ENCODE results near the gene SNX13.
"Not testable (repeated sequence)": the region's sequence is repeated elsewhere in the genome, so short reads cannot be mapped to it uniquely, and the experiment has no call there.

SNX13 gene

GRCh38 chr7:17915796-17916195 lies 24.5 kb downstream of the SNX13 start:
- no peaks in the 10 kb centered on the region for H3K27me3 ChIP-seq (ENCODE audit: control insufficient read depth in 2 of 2, insufficient read depth in 2 of 2, low read length in 2 of 2)
- H3K36me3 ChIP-seq (ENCODE audit: control insufficient read depth in 2 of 2, insufficient read depth in 2 of 2, low read length in 2 of 2), result no peaks in the 10 kb centered on the region
- H3K9me3 ChIP-seq (ENCODE audit: control insufficient read depth in 2 of 2, low read length in 2 of 2), result no peaks in the 10 kb centered on the region
- no peak overlapping the region for H3K27ac ChIP-seq (ENCODE audit: low read depth in 2 of 2, low read length in 2 of 2)
- H3K9ac ChIP-seq (ENCODE audit: low read depth in 1 of 2, low read length in 2 of 2), result no peak overlapping the region
- H3K4me3 ChIP-seq (ENCODE audit: low read length in 2 of 2), result no peak overlapping the region
- no peaks in the 10 kb centered on the region for H3K4me1 ChIP-seq (ENCODE audit: control insufficient read depth in 2 of 2, insufficient read depth in 2 of 2, low read length in 2 of 2)

GRCh38 chr7:17915168-17915567 lies 25.1 kb downstream of the SNX13 start:
- H3K9me3 ChIP-seq (ENCODE audit: control insufficient read depth in 2 of 2, low read length in 2 of 2), result no peaks in the 10 kb centered on the region
- no peak overlapping the region for H3K9ac ChIP-seq (ENCODE audit: low read depth in 1 of 2, low read length in 2 of 2)
- H3K27me3 ChIP-seq (ENCODE audit: control insufficient read depth in 2 of 2, insufficient read depth in 2 of 2, low read length in 2 of 2), result no peaks in the 10 kb centered on the region
- H3K27ac ChIP-seq (ENCODE audit: low read depth in 2 of 2, low read length in 2 of 2), result no peak overlapping the region
- no peaks in the 10 kb centered on the region for H3K36me3 ChIP-seq (ENCODE audit: control insufficient read depth in 2 of 2, insufficient read depth in 2 of 2, low read length in 2 of 2)
- no peaks in the 10 kb centered on the region for H3K4me1 ChIP-seq (ENCODE audit: control insufficient read depth in 2 of 2, insufficient read depth in 2 of 2, low read length in 2 of 2)
- no peak overlapping the region for H3K4me3 ChIP-seq (ENCODE audit: low read length in 2 of 2)

GRCh38 chr7:17913250-17913649 lies 27.0 kb downstream of the SNX13 start:
- no peaks in the 10 kb centered on the region for H3K4me1 ChIP-seq (ENCODE audit: control insufficient read depth in 2 of 2, insufficient read depth in 2 of 2, low read length in 2 of 2)
- H3K36me3 ChIP-seq (ENCODE audit: control insufficient read depth in 2 of 2, insufficient read depth in 2 of 2, low read length in 2 of 2), result no peaks in the 10 kb centered on the region
- no peaks in the 10 kb centered on the region for H3K27me3 ChIP-seq (ENCODE audit: control insufficient read depth in 2 of 2, insufficient read depth in 2 of 2, low read length in 2 of 2)
- H3K27ac ChIP-seq (ENCODE audit: low read depth in 2 of 2, low read length in 2 of 2), result no peak overlapping the region
- H3K9me3 ChIP-seq (ENCODE audit: control insufficient read depth in 2 of 2, low read length in 2 of 2), result peaks cover 0 to 3% of the 10 kb centered on the region in 2 donors
- no peak overlapping the region for H3K4me3 ChIP-seq (ENCODE audit: low read length in 2 of 2)
- no peak overlapping the region for H3K9ac ChIP-seq (ENCODE audit: low read depth in 1 of 2, low read length in 2 of 2)

DNA sequence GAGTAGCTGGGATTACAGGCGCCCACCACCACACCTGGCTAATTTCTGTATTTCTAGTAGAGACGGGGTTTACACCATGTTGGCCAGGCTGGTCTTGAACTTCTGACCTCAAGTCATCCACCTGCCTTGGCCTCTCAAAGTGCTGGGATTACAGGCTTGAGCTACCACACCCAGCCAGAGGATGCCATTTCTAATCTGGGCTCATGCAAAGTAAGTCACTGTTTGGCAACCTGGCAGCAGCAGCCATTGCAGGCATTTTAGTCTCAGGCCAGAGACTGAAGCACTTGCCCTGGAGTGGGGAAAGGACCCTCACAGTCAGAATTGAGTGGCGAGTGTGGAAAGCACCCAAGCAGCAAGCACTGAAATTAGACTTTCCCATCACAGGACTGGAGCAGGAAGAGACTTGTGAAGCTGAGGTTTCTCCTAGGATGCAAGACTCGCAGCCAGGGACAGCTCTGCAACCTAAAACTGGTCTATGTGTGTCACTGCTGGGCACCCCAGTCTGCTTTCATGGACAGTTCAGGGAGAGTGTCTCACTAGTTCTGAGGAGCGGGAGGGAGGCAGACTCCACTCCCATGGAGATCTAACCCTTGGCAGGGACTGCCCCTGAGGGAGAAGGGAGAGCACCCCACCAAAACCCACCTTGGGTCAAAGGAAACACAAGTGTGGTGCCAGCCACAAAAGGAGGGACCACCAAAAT lies 27.6 kb downstream of the SNX13 start:
- H3K4me1 ChIP-seq (ENCODE audit: control insufficient read depth in 2 of 2, insufficient read depth in 2 of 2, low read length in 2 of 2), result no peaks in the 10 kb centered on the region
- no peaks in the 10 kb centered on the region for H3K27me3 ChIP-seq (ENCODE audit: control insufficient read depth in 2 of 2, insufficient read depth in 2 of 2, low read length in 2 of 2)
- peaks cover 0 to 3% of the 10 kb centered on the region in 2 donors for H3K9me3 ChIP-seq (ENCODE audit: control insufficient read depth in 2 of 2, low read length in 2 of 2)
- no peak overlapping the region for H3K27ac ChIP-seq (ENCODE audit: low read depth in 2 of 2, low read length in 2 of 2)
- no peak overlapping the region for H3K4me3 ChIP-seq (ENCODE audit: low read length in 2 of 2)
- no peak overlapping the region for H3K9ac ChIP-seq (ENCODE audit: low read depth in 1 of 2, low read length in 2 of 2)
- no peaks in the 10 kb centered on the region for H3K36me3 ChIP-seq (ENCODE audit: control insufficient read depth in 2 of 2, insufficient read depth in 2 of 2, low read length in 2 of 2)

- peaks cover 0 to 3% of the 10 kb centered on the region in 2 donors for H3K9me3 ChIP-seq (ENCODE audit: control insufficient read depth in 2 of 2, low read length in 2 of 2)
- H3K9ac ChIP-seq (ENCODE audit: low read depth in 1 of 2, low read length in 2 of 2), result no peak overlapping the region
- no peak overlapping the region for H3K4me3 ChIP-seq (ENCODE audit: low read length in 2 of 2)
- H3K27me3 ChIP-seq (ENCODE audit: control insufficient read depth in 2 of 2, insufficient read depth in 2 of 2, low read length in 2 of 2), result no peaks in the 10 kb centered on the region
- no peaks in the 10 kb centered on the region for H3K4me1 ChIP-seq (ENCODE audit: control insufficient read depth in 2 of 2, insufficient read depth in 2 of 2, low read length in 2 of 2)
- no peak overlapping the region for H3K27ac ChIP-seq (ENCODE audit: low read depth in 2 of 2, low read length in 2 of 2)
- no peaks in the 10 kb centered on the region for H3K36me3 ChIP-seq (ENCODE audit: control insufficient read depth in 2 of 2, insufficient read depth in 2 of 2, low read length in 2 of 2)
Measured at GRCh38 chr7:17912050-17912449, 28.2 kb downstream of the SNX13 start.

- H3K4me1 ChIP-seq (ENCODE audit: control insufficient read depth in 2 of 2, insufficient read depth in 2 of 2, low read length in 2 of 2), result no peaks in the 10 kb centered on the region
- no peak overlapping the region for H3K4me3 ChIP-seq (ENCODE audit: low read length in 2 of 2)
- H3K27ac ChIP-seq (ENCODE audit: low read depth in 2 of 2, low read length in 2 of 2), result no peak overlapping the region
- H3K36me3 ChIP-seq (ENCODE audit: control insufficient read depth in 2 of 2, insufficient read depth in 2 of 2, low read length in 2 of 2), result no peaks in the 10 kb centered on the region
- H3K27me3 ChIP-seq (ENCODE audit: control insufficient read depth in 2 of 2, insufficient read depth in 2 of 2, low read length in 2 of 2), result no peaks in the 10 kb centered on the region
- no peak overlapping the region for H3K9ac ChIP-seq (ENCODE audit: low read depth in 1 of 2, low read length in 2 of 2)
- H3K9me3 ChIP-seq (ENCODE audit: control insufficient read depth in 2 of 2, low read length in 2 of 2), result peaks cover 0 to 3% of the 10 kb centered on the region in 2 donors
Measured at GRCh38 chr7:17910377-17910776, 29.9 kb downstream of the SNX13 start.

GRCh38 chr7:17909310-17909709 lies 31.0 kb downstream of the SNX13 start:
- not testable (repeated sequence) for H3K27ac ChIP-seq (ENCODE audit: low read depth in 2 of 2, low read length in 2 of 2); H3K4me3 ChIP-seq (ENCODE audit: low read length in 2 of 2); H3K36me3 ChIP-seq (ENCODE audit: control insufficient read depth in 2 of 2, insufficient read depth in 2 of 2, low read length in 2 of 2); H3K9ac ChIP-seq (ENCODE audit: low read depth in 1 of 2, low read length in 2 of 2); H3K27me3 ChIP-seq (ENCODE audit: control insufficient read depth in 2 of 2, insufficient read depth in 2 of 2, low read length in 2 of 2); H3K4me1 ChIP-seq (ENCODE audit: control insufficient read depth in 2 of 2, insufficient read depth in 2 of 2, low read length in 2 of 2); H3K9me3 ChIP-seq (ENCODE audit: control insufficient read depth in 2 of 2, low read length in 2 of 2)

DNA sequence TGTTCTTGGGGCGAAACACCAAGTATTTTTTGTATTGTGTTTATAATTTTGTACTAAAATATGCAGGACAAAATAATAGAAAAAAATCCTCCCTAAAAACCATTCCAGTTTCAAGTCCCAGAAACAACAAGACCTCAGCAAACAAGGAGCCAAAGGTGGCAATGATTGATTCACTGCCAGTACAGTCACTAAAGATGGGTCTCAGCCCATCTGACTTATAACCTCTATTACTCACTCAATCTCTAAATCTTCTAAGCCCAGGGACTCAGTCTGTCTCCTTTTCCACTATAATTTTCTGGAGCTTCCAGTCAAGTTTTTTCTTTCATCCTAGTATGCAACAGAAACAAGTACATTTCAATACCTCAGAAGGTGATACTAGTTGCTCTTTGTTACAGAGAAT lies 33.3 kb downstream of the SNX13 start:
- Histone ChIP-seq H3K9ac (ENCODE audit: low read depth in 1 of 2, low read length in 2 of 2) (no peak overlapping the region), H3K4me1 (ENCODE audit: control insufficient read depth in 2 of 2, insufficient read depth in 2 of 2, low read length in 2 of 2) (no peaks in the 10 kb centered on the region), H3K27ac (ENCODE audit: low read depth in 2 of 2, low read length in 2 of 2) (no peak overlapping the region), H3K9me3 (ENCODE audit: control insufficient read depth in 2 of 2, low read length in 2 of 2) (peaks cover 0 to 3% of the 10 kb centered on the region in 2 donors), H3K36me3 (ENCODE audit: control insufficient read depth in 2 of 2, insufficient read depth in 2 of 2, low read length in 2 of 2) (no peaks in the 10 kb centered on the region), H3K27me3 (ENCODE audit: control insufficient read depth in 2 of 2, insufficient read depth in 2 of 2, low read length in 2 of 2) (no peaks in the 10 kb centered on the region), H3K4me3 (ENCODE audit: low read length in 2 of 2) (no peak overlapping the region)

- H3K36me3 ChIP-seq (ENCODE audit: control insufficient read depth in 2 of 2, insufficient read depth in 2 of 2, low read length in 2 of 2), result no peaks in the 10 kb centered on the region
- no peak overlapping the region for H3K27ac ChIP-seq (ENCODE audit: low read depth in 2 of 2, low read length in 2 of 2)
- H3K4me1 ChIP-seq (ENCODE audit: control insufficient read depth in 2 of 2, insufficient read depth in 2 of 2, low read length in 2 of 2), result peaks cover 0 to 2% of the 10 kb centered on the region in 2 donors
- H3K9ac ChIP-seq (ENCODE audit: low read depth in 1 of 2, low read length in 2 of 2), result no peak overlapping the region
- H3K27me3 ChIP-seq (ENCODE audit: control insufficient read depth in 2 of 2, insufficient read depth in 2 of 2, low read length in 2 of 2), result no peaks in the 10 kb centered on the region
- no peaks in the 10 kb centered on the region for H3K9me3 ChIP-seq (ENCODE audit: control insufficient read depth in 2 of 2, low read length in 2 of 2)
- no peak overlapping the region for H3K4me3 ChIP-seq (ENCODE audit: low read length in 2 of 2)
Measured at GRCh38 chr7:17903337-17903736, 37.0 kb downstream of the SNX13 start.

GRCh38 chr7:17902599-17902998 lies 37.7 kb downstream of the SNX13 start:
- Histone ChIP-seq H3K4me1 (ENCODE audit: control insufficient read depth in 2 of 2, insufficient read depth in 2 of 2, low read length in 2 of 2) (peaks cover 0 to 2% of the 10 kb centered on the region in 2 donors), H3K27ac (ENCODE audit: low read depth in 2 of 2, low read length in 2 of 2) (no peak overlapping the region), H3K9me3 (ENCODE audit: control insufficient read depth in 2 of 2, low read length in 2 of 2) (no peaks in the 10 kb centered on the region), H3K4me3 (ENCODE audit: low read length in 2 of 2) (no peak overlapping the region), H3K36me3 (ENCODE audit: control insufficient read depth in 2 of 2, insufficient read depth in 2 of 2, low read length in 2 of 2) (no peaks in the 10 kb centered on the region), H3K27me3 (ENCODE audit: control insufficient read depth in 2 of 2, insufficient read depth in 2 of 2, low read length in 2 of 2) (no peaks in the 10 kb centered on the region), H3K9ac (ENCODE audit: low read depth in 1 of 2, low read length in 2 of 2) (no peak overlapping the region)
